SU-DHL-6 (cell line): ENCODE results near the gene WNT10A.

ENCODE experiments used
- CTCF ChIP-seq: fragments of 200-600 bp; sonication (generic); IDR thresholded peaks from one replicate; pipeline ENCODE4 v1.5.1; 2017; ENCODE audit warnings: antibody characterized with exemption, mild to moderate bottlenecking, low read length, moderate library complexity; ENCODE audit not compliant: insufficient read depth, poor library complexity, severe bottlenecking
- EZH2phosphoT487 ChIP-seq: fragments of 200-600 bp; sonication (generic), shearing (Covaris generic); conservative IDR thresholded peaks from 2 replicates; pipeline ENCODE4 v1.6.1; 2018; ENCODE audit warnings: mild to moderate bottlenecking, antibody characterized with exemption, low read length, moderate library complexity, mixed read lengths

DNA sequence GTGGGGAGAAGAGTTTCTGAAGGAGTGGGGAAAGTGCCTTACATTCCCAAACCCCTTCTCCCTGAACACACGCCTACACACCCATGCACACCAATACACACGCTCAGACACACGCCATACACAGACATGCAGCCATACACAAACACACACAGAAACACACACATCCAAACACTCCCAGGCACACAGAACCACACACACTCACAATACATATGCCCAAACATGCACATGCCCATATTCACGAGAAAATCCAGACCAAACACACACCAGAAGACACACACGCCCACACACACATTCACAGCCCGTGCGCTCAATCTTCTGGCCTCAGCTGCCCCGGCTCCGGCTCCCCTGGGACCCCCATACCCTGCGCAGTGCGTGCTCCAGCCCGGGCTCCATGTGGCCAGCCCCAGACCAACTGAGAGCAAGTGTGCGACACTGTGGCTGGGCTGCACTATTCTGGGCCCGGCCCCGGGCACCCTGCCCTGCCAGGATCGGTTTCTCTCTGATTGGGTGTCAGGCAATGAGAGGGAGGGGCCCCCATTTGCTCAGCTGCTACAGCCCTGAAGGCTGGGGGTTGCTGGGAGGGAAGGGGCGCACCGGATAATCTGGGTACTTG lies 49.2 kb upstream of the WNT10A start, which contains the start of gene PRKAG3:
- TF ChIP-seq CTCF (no peak), EZH2phosphoT487 (no peak)
